Hematopoietic multipotent progenitor cell treated with erythropoietin and hydrocortisone succinate and interleukin-3 and kit ligand, for 15 days (in vitro differentiated cells): ENCODE measurements around the gene HIPK2.
A peak's percentile ranks its signal among the peaks of the same experiment; 100 is the strongest.

Experiments used
- DNase-seq: peaks from one replicate; pipeline ENCODE4 v3.0.0-alpha.2; 2015; ENCODE audit warnings: low spot score

The HIPK2 gene

GRCh38 chr7:139783647-139784385, 6.0 kb upstream of the HIPK2 start:
- no peak for DNase-seq

GRCh38 chr7:139782932-139783331, 5.1 kb upstream of the HIPK2 start:
- no peak for DNase-seq

- DNase-seq, result no peak
These were observed 486 bp downstream of the HIPK2 start for GRCh38 chr7:139777133-139777891.

- DNase-seq, result peak; percentile 32
These were observed 1.2 kb downstream of the HIPK2 start for GRCh38 chr7:139776486-139777132.

- peak; percentile 74 for DNase-seq
These were observed 1.9 kb downstream of the HIPK2 start for GRCh38 chr7:139775829-139776266.

GRCh38 chr7:139774376-139774775, 3.4 kb downstream of the HIPK2 start:
- DNase-seq, result no peak

GRCh38 chr7:139773371-139773770, 4.4 kb downstream of the HIPK2 start:
- no peak for DNase-seq

- DNase-seq, result no peak
These were observed 4.9 kb downstream of the HIPK2 start for GRCh38 chr7:139772873-139773272.

- no peak for DNase-seq
These were observed 5.7 kb downstream of the HIPK2 start for GRCh38 chr7:139772115-139772514.

- no peak for DNase-seq
These were observed 6.5 kb downstream of the HIPK2 start for GRCh38 chr7:139771001-139771956.

- DNase-seq, result no peak
These were observed 8.0 kb downstream of the HIPK2 start for GRCh38 chr7:139769761-139770160.

- DNase-seq, result no peak
These were observed 8.7 kb downstream of the HIPK2 start for GRCh38 chr7:139769066-139769465.

- DNase-seq, result no peak
These were observed 9.5 kb downstream of the HIPK2 start for GRCh38 chr7:139768249-139768824.

GRCh38 chr7:139767561-139767982, 10.2 kb downstream of the HIPK2 start:
- DNase-seq, result no peak

GRCh38 chr7:139765143-139765542, 12.7 kb downstream of the HIPK2 start:
- no peak for DNase-seq

GRCh38 chr7:139763330-139763729, 14.5 kb downstream of the HIPK2 start:
- no peak for DNase-seq

- DNase-seq, result no peak
These were observed 14.9 kb downstream of the HIPK2 start for GRCh38 chr7:139762886-139763285.

- no peak for DNase-seq
These were observed 19.4 kb downstream of the HIPK2 start for GRCh38 chr7:139758388-139758787.

GRCh38 chr7:139757968-139758367, 19.8 kb downstream of the HIPK2 start:
- DNase-seq, result no peak

- DNase-seq, result no peak
These were observed 24.1 kb downstream of the HIPK2 start for GRCh38 chr7:139753693-139754111.

- DNase-seq, result no peak
These were observed 24.6 kb downstream of the HIPK2 start for GRCh38 chr7:139753081-139753692.
